Nephron progenitor cell (in vitro differentiated cells): ENCODE results near the gene GAPVD1.
A peak's percentile ranks its signal among the peaks of the same experiment; 100 is the strongest.

ENCODE experiments used
- DNase-seq: peaks from one replicate; pipeline ENCODE4 v3.0.0; 2021
- H3K27ac Mint-ChIP-seq: 2 replicates; pipeline ENCODE4 v1.8.0; 2021; ENCODE audit warnings: mild to moderate bottlenecking, moderate library complexity, mixed read lengths
- H3K27me3 Mint-ChIP-seq: 2 replicates; pipeline ENCODE4 v1.8.0; 2021; ENCODE audit warnings: mild to moderate bottlenecking, low read depth, mixed read lengths; ENCODE audit not compliant: poor library complexity
- H3K36me3 Mint-ChIP-seq: 2 replicates; pipeline ENCODE4 v1.8.0; 2021; ENCODE audit warnings: low read depth, mixed read lengths
- H3K4me1 Mint-ChIP-seq: 2 replicates; pipeline ENCODE4 v1.8.0; 2021; ENCODE audit warnings: mixed read lengths
- H3K4me3 Mint-ChIP-seq: 2 replicates; pipeline ENCODE4 v1.8.0; 2021; ENCODE audit warnings: mild to moderate bottlenecking, moderate library complexity, mixed read lengths
- H3K9me3 Mint-ChIP-seq: 2 replicates; pipeline ENCODE4 v1.8.0; 2021; ENCODE audit warnings: mild to moderate bottlenecking, moderate library complexity, mixed read lengths
- CTCF ChIP-seq: fragments of 200-600 bp; sonication (generic); IDR thresholded peaks from 2 replicates; pipeline ENCODE4 v1.5.0; 2021; ENCODE audit warnings: antibody characterized with exemption

Gene GAPVD1

GRCh38 chr9:125332527-125332926, 70.9 kb downstream of the GAPVD1 start:
- no peak for DNase-seq
- H3K27ac Mint-ChIP-seq: no peak overlapping the region
- TF ChIP-seq CTCF: no peak
- H3K9me3 Mint-ChIP-seq: no peaks in the 10 kb centered on the region
- no peak overlapping the region for H3K4me3 Mint-ChIP-seq
- no peaks in the 10 kb centered on the region for H3K27me3 Mint-ChIP-seq
- H3K36me3 Mint-ChIP-seq: peaks cover 67% of the 10 kb centered on the region
- peaks cover 10% of the 10 kb centered on the region for H3K4me1 Mint-ChIP-seq

- Mint-ChIP-seq H3K4me3 (no peak overlapping the region), H3K9me3 (no peaks in the 10 kb centered on the region), H3K27me3 (no peaks in the 10 kb centered on the region), H3K27ac (peak overlapping the region; percentile 85), H3K4me1 (peaks cover 11% of the 10 kb centered on the region), H3K36me3 (peaks cover 62% of the 10 kb centered on the region)
- peak; percentile 33 for DNase-seq
- TF ChIP-seq CTCF: no peak
Measured at GRCh38 chr9:125337236-125337635, 75.6 kb downstream of the GAPVD1 start.

- Mint-ChIP-seq H3K36me3 (peaks cover 54% of the 10 kb centered on the region), H3K4me1 (peaks cover 11% of the 10 kb centered on the region), H3K9me3 (no peaks in the 10 kb centered on the region), H3K27ac (no peak overlapping the region), H3K4me3 (no peak overlapping the region), H3K27me3 (no peaks in the 10 kb centered on the region)
- DNase-seq: no peak
- no peak for TF ChIP-seq CTCF
Measured at GRCh38 chr9:125338929-125339328, 77.3 kb downstream of the GAPVD1 start.

GRCh38 chr9:125341566-125341965, 79.9 kb downstream of the GAPVD1 start:
- H3K27ac Mint-ChIP-seq: no peak overlapping the region
- no peak for TF ChIP-seq CTCF
- no peaks in the 10 kb centered on the region for H3K27me3 Mint-ChIP-seq
- peaks cover 11% of the 10 kb centered on the region for H3K4me1 Mint-ChIP-seq
- no peak overlapping the region for H3K4me3 Mint-ChIP-seq
- H3K9me3 Mint-ChIP-seq: no peaks in the 10 kb centered on the region
- DNase-seq: no peak
- peaks cover 46% of the 10 kb centered on the region for H3K36me3 Mint-ChIP-seq

GRCh38 chr9:125343518-125344275, 82.1 kb downstream of the GAPVD1 start:
- H3K27ac Mint-ChIP-seq: no peak overlapping the region
- no peak for DNase-seq
- H3K36me3 Mint-ChIP-seq: peaks cover 49% of the 10 kb centered on the region
- H3K9me3 Mint-ChIP-seq: no peaks in the 10 kb centered on the region
- H3K4me3 Mint-ChIP-seq: no peak overlapping the region
- no peaks in the 10 kb centered on the region for H3K4me1 Mint-ChIP-seq
- TF ChIP-seq CTCF: no peak
- no peaks in the 10 kb centered on the region for H3K27me3 Mint-ChIP-seq
